Keratinocyte (primary cell): ENCODE measurements around the gene OOEP. TPM values are rescaled to one million over a fixed set of nuclear protein-coding genes. Genes with fewer than 3 reads are reported as not detected.

ENCODE experiments used
- DNase-seq: peaks from one replicate; pipeline ENCODE4 v3.0.0-alpha.2; 2011; ENCODE audit warnings: low read depth, missing footprints, low spot score
- FAIRE-seq: peaks from 2 replicates; lab custom pipeline; 2011; peaks lifted over from hg19 to GRCh38; lab: Jason Lieb, UNC
- H2AFZ ChIP-seq: 2 replicates; pipeline ENCODE4 v1.6.0; 2012; ENCODE audit warnings: low read length, control low read depth, inconsistent platforms; ENCODE audit not compliant: control insufficient read depth
- H3K27ac ChIP-seq: 2 replicates; pipeline ENCODE4 v1.5.1; 2011; ENCODE audit warnings: low read length; ENCODE audit not compliant: control insufficient read depth, insufficient read depth
- H3K27me3 ChIP-seq: 3 replicates; pipeline ENCODE4 v1.6.0; 2011; ENCODE audit warnings: low read length; ENCODE audit not compliant: control insufficient read depth, insufficient read depth; ENCODE audit errors: extremely low read depth
- H3K36me3 ChIP-seq, 2 experiments: 2 replicates in 1 of 2; 3 replicates in 1 of 2; pipeline ENCODE4 v1.5.1; 2011; ENCODE audit warnings: low read length in 2 of 2, mild to moderate bottlenecking in 1 of 2; ENCODE audit not compliant: control insufficient read depth in 2 of 2, insufficient read depth in 2 of 2; ENCODE audit errors: extremely low read depth in 1 of 2
- H3K4me1 ChIP-seq: 3 replicates; pipeline ENCODE4 v1.5.1; 2011; ENCODE audit warnings: low read length; ENCODE audit not compliant: control insufficient read depth, insufficient read depth; ENCODE audit errors: extremely low read depth
- H3K4me2 ChIP-seq: 3 replicates; pipeline ENCODE4 v1.6.0; 2011; ENCODE audit warnings: low read depth, low read length; ENCODE audit not compliant: control insufficient read depth, insufficient read depth; ENCODE audit errors: extremely low read depth
- H3K4me3 ChIP-seq, 3 experiments: fragments of 200-600 bp in 1 of 3; sonication (generic) in 1 of 3; 2 replicates in 2 of 3; 3 replicates in 1 of 3; pipeline ENCODE4 v1.5.1; 2011 to 2016; ENCODE audit warnings: low read length in 3 of 3, mild to moderate bottlenecking in 3 of 3, control low read depth in 2 of 3, inconsistent platforms in 1 of 3, low read depth in 1 of 3, mixed read lengths in 1 of 3, mixed run types in 1 of 3, moderate library complexity in 1 of 3; ENCODE audit not compliant: control insufficient read depth in 2 of 3, insufficient read depth in 2 of 3; ENCODE audit errors: extremely low read depth in 1 of 3
- H3K79me2 ChIP-seq: 2 replicates; pipeline ENCODE4 v1.6.0; 2012; ENCODE audit warnings: low read length; ENCODE audit not compliant: control insufficient read depth, insufficient read depth
- H3K9ac ChIP-seq: 3 replicates; pipeline ENCODE4 v1.6.0; 2011; ENCODE audit warnings: low read length; ENCODE audit not compliant: control insufficient read depth, insufficient read depth; ENCODE audit errors: extremely low read depth
- H3K9me1 ChIP-seq: 3 replicates; pipeline ENCODE4 v1.6.0; 2011; ENCODE audit warnings: low read length; ENCODE audit not compliant: control insufficient read depth, insufficient read depth; ENCODE audit errors: extremely low read depth
- H3K9me3 ChIP-seq: 2 replicates; pipeline ENCODE4 v1.5.1; 2012; ENCODE audit warnings: low read depth, low read length; ENCODE audit not compliant: control insufficient read depth
- H4K20me1 ChIP-seq: 3 replicates; pipeline ENCODE4 v1.6.0; 2011; ENCODE audit warnings: low read length; ENCODE audit not compliant: control insufficient read depth, insufficient read depth; ENCODE audit errors: extremely low read depth
- CTCF ChIP-seq, 3 experiments: IDR thresholded peaks in 1 of 3; conservative IDR thresholded peaks in 1 of 3; optimal IDR thresholded peaks in 1 of 3; 2 replicates in 2 of 3; 3 replicates in 1 of 3; pipeline versions ENCODE3 to v1.5.1; 2011; ENCODE audit warnings: low read length in 3 of 3, mild to moderate bottlenecking in 3 of 3, moderate library complexity in 2 of 3, control low read depth in 1 of 3, inconsistent platforms in 1 of 3; ENCODE audit not compliant: insufficient read depth in 2 of 3; ENCODE audit errors: extremely low read depth in 1 of 3
- EZH2 ChIP-seq: IDR thresholded peaks from one replicate; pipeline ENCODE4 v1.6.1; 2012; ENCODE audit warnings: inconsistent platforms, mild to moderate bottlenecking, low read length, moderate library complexity
- dilution Hi-C: fragments of 300-500 bp; cut with MboI; formaldehyde crosslinking; loops from one replicate; pipeline ENCODE4 v1.7.0; 2020; ENCODE audit warnings: low sequenced_read_pairs; ENCODE audit not compliant: extremely low pct_ligation_motif_present
- polyA plus RNA-seq, 5 experiments: library from polyadenylated mRNA; depleted of rRNA in 3 of 5; stranded (reverse) in 3 of 5; stranded (forward) in 1 of 5; unstranded in 1 of 5; fragments of >200 nt; gene quantifications; 1 replicate in 1 of 5; 2 replicates in 3 of 5; 3 replicates in 1 of 5; pipeline versions ENCODE4 v1.2.1 to v1.2.3, GENCODE V29; 2011 to 2012; ENCODE audit warnings: missing spikeins in 2 of 5, low read depth in 1 of 5, low replicate concordance in 1 of 5

OOEP gene
- polyA plus RNA-seq, 1 donor (not counting 4 experiments of a cell fraction or from before 2014, with no cell fraction given), result 0.08 TPM

GRCh38 chr6:73368675-73369074 lies 1.0 kb downstream of the OOEP start:
- Histone ChIP-seq H3K9ac (no peak overlapping the region), H3K4me3 (no peak overlapping the region), H3K79me2 (no peaks in the 10 kb centered on the region), H3K27me3 (no peaks in the 10 kb centered on the region), H3K4me2 (no peak overlapping the region), H2AFZ (no peak overlapping the region), H3K9me3 (no peaks in the 10 kb centered on the region), H3K27ac (no peak overlapping the region), H3K4me1 (no peaks in the 10 kb centered on the region), H3K9me1 (peaks cover 2% of the 10 kb centered on the region), H4K20me1 (no peaks in the 10 kb centered on the region), H3K36me3 (no peaks in the 10 kb centered on the region)
- FAIRE-seq (no peak), DNase-seq (no peak)
- TF ChIP-seq CTCF (optimal IDR thresholded peaks at IDR 0.05 in 1 of 3, IDR thresholded peaks at IDR 0.05 in 1 of 3, conservative IDR thresholded peaks at IDR 0.05 in 1 of 3; ENCODE audit: extremely low read depth in 1 of 3, insufficient read depth in 2 of 3, low read length in 3 of 3) (no peak), EZH2 (no peak)
- dilution Hi-C loops, result no loop called here

GRCh38 chr6:73367761-73368355 lies 1.8 kb downstream of the OOEP start:
- no peaks in the 10 kb centered on the region for H3K4me1 ChIP-seq
- dilution Hi-C loops, result no loop called here
- no peak overlapping the region for H3K27ac ChIP-seq
- H3K36me3 ChIP-seq, result no peaks in the 10 kb centered on the region
- peak overlapping the region; percentile 38 for H3K4me2 ChIP-seq
- peak overlapping the region; percentile 41 for H2AFZ ChIP-seq
- H3K27me3 ChIP-seq, result no peaks in the 10 kb centered on the region
- no peak for DNase-seq
- H3K9me3 ChIP-seq, result no peaks in the 10 kb centered on the region
- peaks cover 2% of the 10 kb centered on the region for H3K9me1 ChIP-seq
- no peaks in the 10 kb centered on the region for H4K20me1 ChIP-seq
- no peaks in the 10 kb centered on the region for H3K79me2 ChIP-seq
- FAIRE-seq, result no peak
- H3K4me3 ChIP-seq, result peak overlapping the region in 1 of 3 experiments; percentile 2
- H3K9ac ChIP-seq, result no peak overlapping the region
- TF ChIP-seq CTCF (optimal IDR thresholded peaks at IDR 0.05 in 1 of 3, IDR thresholded peaks at IDR 0.05 in 1 of 3, conservative IDR thresholded peaks at IDR 0.05 in 1 of 3; ENCODE audit: extremely low read depth in 1 of 3, insufficient read depth in 2 of 3, low read length in 3 of 3) (no peak), EZH2 (no peak)
